H4 (cell line): ENCODE measurements around the gene DNAH14. TPM values are rescaled to one million over a fixed set of nuclear protein-coding genes. Genes with fewer than 3 reads are reported as not detected.

ENCODE experiments used
- DNase-seq: peaks from one replicate; pipeline ENCODE4 v3.0.0-alpha.2; 2015; ENCODE audit warnings: low spot score
- total RNA-seq: library from RNA; depleted of rRNA; stranded (reverse); fragments of >200 nt; shearing (Covaris generic); gene quantifications from 2 replicates; pipeline ENCODE4 v1.2.3, GENCODE V29; 2014

Gene DNAH14
- total RNA-seq, 1 experiment from 2014 or later, result not detected

GRCh38 chr1:225428068-225428880 lies 498.8 kb downstream of the DNAH14 start:
- DNase-seq, result peak; percentile 80

- no peak for DNase-seq
Measured at GRCh38 chr1:225428881-225429455, 499.5 kb downstream of the DNAH14 start.

- no peak for DNase-seq
Measured at GRCh38 chr1:225430301-225430700, 500.8 kb downstream of the DNAH14 start.

- DNase-seq, result no peak
Measured at GRCh38 chr1:225431081-225431863, 501.8 kb downstream of the DNAH14 start.

GRCh38 chr1:225434046-225434445 lies 504.6 kb downstream of the DNAH14 start:
- no peak for DNase-seq

GRCh38 chr1:225435076-225435475 lies 505.6 kb downstream of the DNAH14 start:
- DNase-seq, result no peak

GRCh38 chr1:225435487-225435886 lies 506.0 kb downstream of the DNAH14 start:
- DNase-seq, result no peak

GRCh38 chr1:225435957-225436392 lies 506.5 kb downstream of the DNAH14 start:
- no peak for DNase-seq

GRCh38 chr1:225437710-225438437 lies 508.4 kb downstream of the DNAH14 start:
- DNase-seq, result peak; percentile 36

GRCh38 chr1:225440380-225441221 lies 511.1 kb downstream of the DNAH14 start:
- no peak for DNase-seq

- DNase-seq, result no peak
Measured at GRCh38 chr1:225441314-225442122, 512.0 kb downstream of the DNAH14 start.

- no peak for DNase-seq
Measured at GRCh38 chr1:225442123-225442505, 512.6 kb downstream of the DNAH14 start.

- DNase-seq, result no peak
Measured at GRCh38 chr1:225445639-225446594, 516.4 kb downstream of the DNAH14 start.

- no peak for DNase-seq
Measured at GRCh38 chr1:225446595-225446960, 517.1 kb downstream of the DNAH14 start.

GRCh38 chr1:225446981-225447615 lies 517.6 kb downstream of the DNAH14 start:
- DNase-seq, result no peak

- no peak for DNase-seq
Measured at GRCh38 chr1:225447650-225448089, 518.2 kb downstream of the DNAH14 start.

- DNase-seq, result no peak
Measured at GRCh38 chr1:225448146-225448805, 518.8 kb downstream of the DNAH14 start.
